K562 (cell line): ENCODE data around the gene S100A4. TPM values are rescaled to one million over a fixed set of nuclear protein-coding genes. Genes with fewer than 3 reads are reported as not detected.
"Not testable (repeated sequence)": the region's sequence is repeated elsewhere in the genome, so short reads cannot be mapped to it uniquely, and the experiment has no call there.

ENCODE experiments used
- ATAC-seq: fragments of 200-7000 bp; cut with Tn5 transposase; 3 replicates; pipeline ENCODE4 v1.9.1; 2020; ENCODE audit warnings: moderate library complexity
- BruUV-seq: library from RNA; stranded (reverse); fragments of 400-500 nt; replicated peaks from 2 replicates; lab custom pipeline; 2021; lab: Mats Ljungman, UMichigan
- CTCF ChIA-PET: fragments of 300-600 bp; formaldehyde crosslinking; extraction: SDS; loops from one replicate; lab custom pipeline; 2021; ENCODE audit warnings: low intra/inter-chr PET ratio; lab: Yijun Ruan, JAX
- POLR2A ChIA-PET: fragments of 300-600, 350-650 bp; sonication (Branson Sonifier 250); formaldehyde crosslinking; extraction: SDS; loops from one replicate; lab custom pipeline; 2021; ENCODE audit warnings: antibody characterized with exemption, inconsistent platforms; lab: Yijun Ruan, JAX
- DNase-seq, 4 experiments: peaks; one replicate each; pipeline versions ENCODE4 v3.0.0 to v3.0.0-alpha.2; 2011 to 2018; ENCODE audit warnings: low spot score in 3 of 4, mixed read lengths in 3 of 4; ENCODE audit errors: extremely low read depth in 1 of 4
- FAIRE-seq: peaks from 2 replicates; lab custom pipeline; 2011; peaks lifted over from hg19 to GRCh38; lab: Jason Lieb, UNC
- H2AFZ ChIP-seq: 2 replicates; pipeline ENCODE4 v1.6.0; 2011; ENCODE audit warnings: low read depth, low read length, control low read depth, inconsistent platforms
- H3K27ac ChIP-seq: fragments of 200-600 bp; 3 replicates; pipeline ENCODE4 v1.8.0; 2011; ENCODE audit warnings: low read depth, mild to moderate bottlenecking, control low read depth, inconsistent platforms, low read length, moderate library complexity, mixed read lengths; ENCODE audit errors: extremely low read depth
- H3K27me3 ChIP-seq, 2 experiments: fragments of 300-600 bp in 1 of 2; 2 replicates in 1 of 2; 3 replicates in 1 of 2; pipeline versions ENCODE4 v1.6.0 to v1.8.0; 2011; ENCODE audit warnings: inconsistent platforms in 2 of 2, low read length in 2 of 2, mild to moderate bottlenecking in 1 of 2, mixed read lengths in 1 of 2, moderate library complexity in 1 of 2; ENCODE audit not compliant: control insufficient read depth in 2 of 2, insufficient read depth in 2 of 2
- H3K36me3 ChIP-seq: fragments of 300-600 bp; 3 replicates; pipeline ENCODE4 v1.8.0; 2011; ENCODE audit warnings: mild to moderate bottlenecking, low read length, inconsistent platforms; ENCODE audit not compliant: control insufficient read depth, insufficient read depth
- H3K4me1 ChIP-seq, 2 experiments: fragments of 200-600 bp in 1 of 2; replicated peaks in 1 of 2; 2 replicates in 1 of 2; 3 replicates in 1 of 2; pipeline versions ENCODE4 v1.5.1 to v1.8.0; 2011; ENCODE audit warnings: inconsistent platforms in 2 of 2, low read length in 2 of 2, mild to moderate bottlenecking in 1 of 2, mixed read lengths in 1 of 2, moderate library complexity in 1 of 2; ENCODE audit not compliant: control insufficient read depth in 2 of 2, insufficient read depth in 2 of 2
- H3K4me2 ChIP-seq: 2 replicates; pipeline ENCODE4 v1.6.1; 2011; ENCODE audit warnings: low read length, control low read depth, inconsistent platforms, mixed read lengths; ENCODE audit not compliant: insufficient read depth
- H3K4me3 ChIP-seq: fragments of 200-600 bp; sonication (generic), shearing (Covaris generic); 2 replicates; pipeline ENCODE4 v1.5.1; 2016; ENCODE audit warnings: control low read depth, inconsistent platforms
- H3K79me2 ChIP-seq: fragments of 200-600 bp; 3 replicates; pipeline ENCODE4 v1.8.0; 2011; ENCODE audit warnings: low read length, inconsistent platforms; ENCODE audit not compliant: control insufficient read depth, insufficient read depth
- H3K9ac ChIP-seq, 2 experiments: 2 replicates each; pipeline versions ENCODE4 v1.6.0 to v1.6.1; 2011; ENCODE audit warnings: low read depth in 2 of 2, low read length in 2 of 2, control low read depth in 1 of 2, inconsistent platforms in 1 of 2, mild to moderate bottlenecking in 1 of 2, mixed read lengths in 1 of 2; ENCODE audit not compliant: insufficient read depth in 1 of 2
- H3K9me1 ChIP-seq: one replicate; pipeline ENCODE4 v1.6.0; 2011; ENCODE audit warnings: inconsistent platforms, mild to moderate bottlenecking, low read length, moderate library complexity; ENCODE audit not compliant: control insufficient read depth, insufficient read depth
- H3K9me3 ChIP-seq: replicated peaks from 2 replicates; pipeline ENCODE4 v1.5.1; 2011; ENCODE audit warnings: low read depth, low read length, inconsistent platforms; ENCODE audit not compliant: control insufficient read depth, insufficient read depth
- H4K20me1 ChIP-seq: replicated peaks from 2 replicates; pipeline ENCODE4 v1.6.1; 2011; ENCODE audit warnings: low read length, inconsistent platforms, mixed read lengths; ENCODE audit not compliant: control insufficient read depth, insufficient read depth
- CBFA2T3 ChIP-seq: fragments of 450-650 bp; IDR thresholded peaks from 2 replicates; pipeline ENCODE4 v1.6.1; 2017
- KDM1A ChIP-seq, 2 experiments: fragments of 450-650 bp; IDR thresholded peaks; 2 replicates each; pipeline ENCODE4 v1.6.1; 2016; ENCODE audit warnings: mild to moderate bottlenecking in 2 of 2
- NR2C1 ChIP-seq, 2 experiments: fragments of 450-650 bp; IDR thresholded peaks; 2 replicates each; pipeline ENCODE4 v1.6.1; 2017; ENCODE audit warnings: mild to moderate bottlenecking in 2 of 2, antibody characterized with exemption in 1 of 2, inconsistent platforms in 1 of 2, missing compliant biosample characterization in 1 of 2, missing genetic modification characterization in 1 of 2
- TAL1 ChIP-seq: fragments of 450-650 bp; IDR thresholded peaks from 2 replicates; pipeline ENCODE4 v1.6.1; 2016; ENCODE audit warnings: mild to moderate bottlenecking
- ZNF316 ChIP-seq: fragments of 450-650 bp; IDR thresholded peaks from 2 replicates; pipeline ENCODE4 v1.6.1; 2016
- WGBS: fragments of 100-300 bp; shearing (Covaris generic); methylation state at CpG from one replicate; pipeline ENCODE4 v1.1.6; 2016; ENCODE audit warnings: low coverage, mixed read lengths; ENCODE audit not compliant: insufficient coverage; ENCODE audit errors: missing lambda C conversion rate; 5-methylcytosine and 5-hydroxymethylcytosine counted together
- in situ Hi-C: fragments of 300-500 bp; cut with MboI; formaldehyde crosslinking; loops from 4 replicates; pipeline ENCODE4 v1.15.0; 2018; ENCODE audit warnings: inconsistent platforms, mixed read lengths
- intact Hi-C: fragments of 100-400 bp; cut with micrococcal nuclease; formaldehyde crosslinking; loops from 2 replicates; pipeline ENCODE4 v1.14.2; 2022
- polyA plus RNA-seq, 8 experiments: library from polyadenylated mRNA; depleted of rRNA in 4 of 8; stranded (reverse) in 5 of 8; unstranded in 3 of 8; fragments of >200 nt; fragmentation: Nextera tagmentation in 2 of 8; fragmentation: Illumina TruSeq in 1 of 8; extraction: Ambion mirVana in 2 of 8; extraction: Trizol in 1 of 8; gene quantifications; 2 replicates each; pipeline versions ENCODE4 v1.2.1 to v1.2.3, GENCODE V29; 2011 to 2014; ENCODE audit warnings: inconsistent platforms in 1 of 8, missing spikeins in 1 of 8
- total RNA-seq, 7 experiments: library from RNA; depleted of rRNA in 6 of 7; stranded (reverse); fragments of >200 nt in 6 of 7; fragmentation: Illumina TruSeq in 2 of 7; extraction: Trizol in 2 of 7; gene quantifications; 2 replicates each; pipeline versions ENCODE4 v1.2.1 to v1.2.3, GENCODE V29; 2011 to 2021; ENCODE audit warnings: low replicate concordance in 1 of 7
- TF ChIP-seq, protein P1 (sequence below), 2 experiments: fragments of 450-650 bp; conservative IDR thresholded peaks; 2 replicates each; pipeline ENCODE4 v1.6.1; 2017; ENCODE audit warnings: mild to moderate bottlenecking in 2 of 2, moderate library complexity in 2 of 2

The S100A4 gene
- total and polyA plus RNA-seq, 9 of the 15 experiments (the other 6 are each of a cell fraction or from before 2014, with no cell fraction given) = 3.7 to 20.1 (median 11.2) TPM

DNA sequence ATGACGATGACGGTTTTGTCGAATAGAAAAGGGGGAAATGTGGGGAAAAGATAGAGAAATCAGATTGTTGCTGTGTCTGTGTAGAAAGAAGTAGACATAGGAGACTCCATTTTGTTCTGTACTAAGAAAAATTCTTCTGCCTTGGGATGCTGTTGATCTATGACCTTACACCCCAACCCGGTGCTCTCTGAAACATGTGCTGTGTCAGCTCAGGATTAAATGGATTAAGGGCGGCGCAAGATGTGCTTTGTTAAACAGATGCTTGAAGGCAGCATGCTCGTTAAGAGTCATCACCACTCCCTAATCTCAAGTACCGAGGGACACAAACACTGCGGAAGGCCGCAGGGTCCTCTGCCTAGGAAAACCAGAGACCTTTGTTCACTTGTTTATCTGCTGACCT lies 29.9 kb upstream of the S100A4 start:
- H3K79me2 ChIP-seq; H3K4me3 ChIP-seq; H3K27ac ChIP-seq; FAIRE-seq; H2AFZ ChIP-seq; H3K9ac ChIP-seq; H3K27me3 ChIP-seq; ATAC-seq; DNase-seq; H3K36me3 ChIP-seq; in situ Hi-C loops; CTCF ChIA-PET; POLR2A ChIA-PET; H4K20me1 ChIP-seq; H3K4me2 ChIP-seq; intact Hi-C loops; H3K9me3 ChIP-seq; BruUV-seq; H3K9me1 ChIP-seq; H3K4me1 ChIP-seq; TF ChIP-seq NR2C1 (IDR thresholded peaks at IDR 0.05): not testable (repeated sequence)
- TF ChIP-seq KDM1A (IDR thresholded peaks at IDR 0.05) (0 out of 4 replicates have a peak, but pooled peaks of 1 of the 2 experiments have one; percentile 27), ZNF316 (peak; percentile 30; the same call in 1 of the 2 replicates), TAL1 (peak; percentile 13; the same call in 1 of the 2 replicates), CBFA2T3 (peak; percentile 35; the same call in 1 of the 2 replicates), NR2C1 (tag; IDR thresholded peaks at IDR 0.05) (0 out of 2 replicates have a peak, but pooled peaks have one; percentile 13)
- TF ChIP-seq, protein P1, sequence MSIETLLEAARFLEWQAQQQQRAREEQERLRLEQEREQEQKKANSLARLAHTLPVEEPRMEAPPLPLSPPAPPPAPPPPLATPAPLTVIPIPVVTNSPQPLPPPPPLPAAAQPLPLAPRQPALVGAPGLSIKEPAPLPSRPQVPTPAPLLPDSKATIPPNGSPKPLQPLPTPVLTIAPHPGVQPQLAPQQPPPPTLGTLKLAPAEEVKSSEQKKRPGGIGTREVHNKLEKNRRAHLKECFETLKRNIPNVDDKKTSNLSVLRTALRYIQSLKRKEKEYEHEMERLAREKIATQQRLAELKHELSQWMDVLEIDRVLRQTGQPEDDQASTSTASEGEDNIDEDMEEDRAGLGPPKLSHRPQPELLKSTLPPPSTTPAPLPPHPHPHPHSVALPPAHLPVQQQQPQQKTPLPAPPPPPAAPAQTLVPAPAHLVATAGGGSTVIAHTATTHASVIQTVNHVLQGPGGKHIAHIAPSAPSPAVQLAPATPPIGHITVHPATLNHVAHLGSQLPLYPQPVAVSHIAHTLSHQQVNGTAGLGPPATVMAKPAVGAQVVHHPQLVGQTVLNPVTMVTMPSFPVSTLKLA (conservative IDR thresholded peaks at IDR 0.05) = 0 out of 4 replicates have a peak, but pooled peaks of 1 of the 2 experiments have one; percentile 28
- 9% methylated on average over 7 of the region's 10 CpGs for WGBS

DNA sequence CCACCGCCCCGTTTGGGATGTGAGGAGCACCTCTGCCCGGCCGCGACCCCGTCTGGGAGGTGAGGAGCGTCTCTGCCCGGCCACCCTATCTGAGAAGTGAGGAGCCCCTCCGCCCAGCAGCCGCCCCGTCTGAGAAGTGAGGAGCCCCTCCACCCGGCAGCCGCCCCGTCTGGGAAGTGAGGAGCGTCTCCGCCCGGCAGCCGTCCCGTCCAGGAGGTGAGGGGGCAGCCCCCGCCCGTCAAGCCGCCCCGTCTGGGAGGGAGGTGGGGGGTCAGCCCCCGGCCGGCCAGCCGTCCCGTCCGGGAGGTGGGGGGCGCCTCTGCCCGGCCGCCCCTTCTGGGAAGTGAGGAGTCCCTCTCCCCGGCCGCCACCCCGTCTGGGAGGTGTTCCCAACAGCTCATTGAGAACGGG lies 29.5 kb upstream of the S100A4 start:
- FAIRE-seq, H3K9me3 ChIP-seq, H4K20me1 ChIP-seq, CTCF ChIA-PET, H3K4me1 ChIP-seq, intact Hi-C loops, H3K27me3 ChIP-seq, DNase-seq, H3K79me2 ChIP-seq, H2AFZ ChIP-seq, H3K4me3 ChIP-seq, ATAC-seq, H3K4me2 ChIP-seq, H3K9me1 ChIP-seq, H3K27ac ChIP-seq, POLR2A ChIA-PET, H3K36me3 ChIP-seq, in situ Hi-C loops, H3K9ac ChIP-seq, BruUV-seq: not testable (repeated sequence)
- 85% methylated on average over 8 of the region's 35 CpGs for WGBS
